HepG2 (cell line): ENCODE results near the gene ADAMTS13. TPM values are rescaled to one million over a fixed set of nuclear protein-coding genes. Genes with fewer than 3 reads are reported as not detected.

Experiments used
- ATAC-seq: fragments of 200-7000 bp; cut with Tn5 transposase; 3 replicates; pipeline ENCODE4 v1.9.1; 2020; ENCODE audit warnings: mild to moderate bottlenecking, moderate library complexity
- BruUV-seq: library from RNA; stranded (reverse); fragments of 400-500 nt; replicated peaks from 2 replicates; lab custom pipeline; 2021; lab: Mats Ljungman, UMichigan
- CTCF ChIA-PET: fragments of 300-600 bp; formaldehyde crosslinking; extraction: SDS; loops from one replicate; lab custom pipeline; 2021; ENCODE audit warnings: low total read pairs, inconsistent platforms, low intra/inter-chr PET ratio; lab: Yijun Ruan, JAX
- POLR2A ChIA-PET: fragments of 350-600 bp; sonication (Branson Sonifier 250); formaldehyde crosslinking; loops from one replicate; lab custom pipeline; 2020; ENCODE audit warnings: antibody characterized with exemption, inconsistent platforms; lab: Yijun Ruan, JAX
- DNase-seq: peaks from one replicate; pipeline ENCODE4 v3.0.0-alpha.2; 2015; ENCODE audit warnings: low spot score
- FAIRE-seq: peaks from 3 replicates; lab custom pipeline; 2011; peaks lifted over from hg19 to GRCh38; lab: Jason Lieb, UNC
- H2AFZ ChIP-seq: one replicate; pipeline ENCODE4 v1.6.1; 2011; ENCODE audit warnings: low read length, inconsistent platforms
- H3K27ac ChIP-seq: fragments of 300-600 bp; 3 replicates; pipeline ENCODE4 v1.8.0; 2011; ENCODE audit warnings: mixed run types, mild to moderate bottlenecking, mixed read lengths, low read length, inconsistent platforms; ENCODE audit not compliant: insufficient read depth; ENCODE audit errors: extremely low read length
- H3K27me3 ChIP-seq, 2 experiments: fragments of 200-600 bp in 1 of 2; 2 replicates in 1 of 2; 3 replicates in 1 of 2; pipeline versions ENCODE4 v1.6.0 to v1.8.0; 2011; ENCODE audit warnings: low read length in 2 of 2, mild to moderate bottlenecking in 2 of 2, moderate library complexity in 2 of 2, inconsistent platforms in 1 of 2; ENCODE audit not compliant: insufficient read depth in 2 of 2, control insufficient read depth in 1 of 2
- H3K36me3 ChIP-seq, 2 experiments: fragments of 200-600 bp in 1 of 2; replicated peaks in 1 of 2; 2 replicates in 1 of 2; 3 replicates in 1 of 2; pipeline versions ENCODE4 v1.5.1 to v1.8.0; 2011; ENCODE audit warnings: low read length in 2 of 2, inconsistent platforms in 1 of 2; ENCODE audit not compliant: insufficient read depth in 2 of 2, control insufficient read depth in 1 of 2
- H3K4me1 ChIP-seq: 2 replicates; pipeline ENCODE4 v1.5.1; 2012; ENCODE audit warnings: low read length, inconsistent platforms; ENCODE audit not compliant: insufficient read depth
- H3K4me2 ChIP-seq: 2 replicates; pipeline ENCODE4 v1.6.0; 2011; ENCODE audit warnings: low read depth, low read length, inconsistent platforms
- H3K4me3 ChIP-seq, 3 experiments: fragments of 200-600 bp in 1 of 3; sonication (generic), shearing (Covaris generic) in 1 of 3; replicated peaks in 1 of 3; 2 replicates each; pipeline ENCODE4 v1.5.1; 2011 to 2016; ENCODE audit warnings: low read length in 3 of 3, inconsistent platforms in 2 of 3, low read depth in 2 of 3, mild to moderate bottlenecking in 2 of 3, control low read depth in 1 of 3, mixed read lengths in 1 of 3; ENCODE audit not compliant: insufficient read depth in 1 of 3
- H3K79me2 ChIP-seq: one replicate; pipeline ENCODE4 v1.6.1; 2011; ENCODE audit warnings: low read length, inconsistent platforms; ENCODE audit not compliant: insufficient read depth
- H3K9ac ChIP-seq: 2 replicates; pipeline ENCODE4 v1.6.0; 2011; ENCODE audit warnings: mild to moderate bottlenecking, low read depth, low read length, inconsistent platforms; ENCODE audit not compliant: insufficient read depth
- H3K9me3 ChIP-seq: 2 replicates; pipeline ENCODE4 v1.5.1; 2012; ENCODE audit warnings: mild to moderate bottlenecking, low read length
- H4K20me1 ChIP-seq: 2 replicates; pipeline ENCODE4 v1.6.0; 2011; ENCODE audit warnings: inconsistent platforms, mild to moderate bottlenecking, low read length, moderate library complexity; ENCODE audit not compliant: insufficient read depth
- IKZF5 ChIP-seq: IDR thresholded peaks from 2 replicates; pipeline ENCODE4 v1.6.1; 2018; ENCODE audit warnings: missing genetic modification reagents, mild to moderate bottlenecking, missing compliant biosample characterization
- KMT2B ChIP-seq: IDR thresholded peaks from 2 replicates; pipeline ENCODE4 v1.6.1; 2016; ENCODE audit warnings: missing genetic modification reagents, missing compliant biosample characterization
- ZFP36L1 ChIP-seq: sonication (generic); formaldehyde crosslinking; IDR thresholded peaks from 2 replicates; pipeline ENCODE4 v1.8.0; 2022; ENCODE audit warnings: mild to moderate bottlenecking, missing genetic modification reagents, moderate library complexity
- ZIK1 ChIP-seq: sonication (generic); formaldehyde crosslinking; IDR thresholded peaks from 2 replicates; pipeline ENCODE4 v1.5.0; 2020; ENCODE audit warnings: mild to moderate bottlenecking, low read depth, missing genetic modification reagents, borderline replicate concordance
- ZNF572 ChIP-seq: sonication (generic); formaldehyde crosslinking; IDR thresholded peaks from 2 replicates; pipeline ENCODE4 v1.5.1; 2020; ENCODE audit warnings: mild to moderate bottlenecking, missing genetic modification reagents
- ZNF781 ChIP-seq: sonication (generic); formaldehyde crosslinking; IDR thresholded peaks from 2 replicates; pipeline ENCODE4 v1.5.1; 2020; ENCODE audit warnings: borderline replicate concordance, mild to moderate bottlenecking, missing genetic modification reagents; ENCODE audit errors: not compliant biosample characterization
- ZNF784 ChIP-seq: sonication (generic); formaldehyde crosslinking; IDR thresholded peaks from 2 replicates; pipeline ENCODE4 v1.5.1; 2020; ENCODE audit warnings: missing genetic modification reagents, mild to moderate bottlenecking, borderline replicate concordance
- WGBS: methylation state at CpG from one replicate; pipeline ENCODE4 v1.1.6; 2017; ENCODE audit warnings: low lambda C conversion rate; 5-methylcytosine and 5-hydroxymethylcytosine counted together
- in situ Hi-C: cut with HindIII; loops from 2 replicates; pipeline ENCODE4 v1.10.0; 2017; ENCODE audit warnings: low pct_unique_long_range_greater_than_20kb; ENCODE audit not compliant: extremely low pct_ligation_motif_present
- intact Hi-C: fragments of 100-400 bp; cut with micrococcal nuclease; formaldehyde crosslinking; loops from one replicate; pipeline ENCODE4 v1.10.0; 2022; ENCODE audit not compliant: unreplicated experiment
- polyA plus RNA-seq, 8 experiments: library from polyadenylated mRNA; depleted of rRNA in 3 of 8; stranded (reverse) in 7 of 8; unstranded in 1 of 8; fragments of >200 nt; fragmentation: Illumina TruSeq in 4 of 8; extraction: Trizol in 4 of 8; gene quantifications; 2 replicates each; pipeline versions ENCODE4 v1.2.1 to v1.2.3, GENCODE V29; 2011 to 2016; ENCODE audit warnings: low read depth in 4 of 8, missing spikeins in 1 of 8, mixed read lengths in 1 of 8; ENCODE audit not compliant: insufficient read depth in 1 of 8
- total RNA-seq, 5 experiments: library from RNA; depleted of rRNA; stranded (reverse); fragments of >200 nt; fragmentation: Illumina TruSeq; extraction: Trizol; gene quantifications; 2 replicates each; pipeline ENCODE4 v1.2.3, GENCODE V29; 2016; ENCODE audit warnings: low read depth in 1 of 5

The ADAMTS13 gene
- total and polyA plus RNA-seq, 2 of the 13 experiments (the other 11 are each of a cell fraction or from before 2014, with no cell fraction given) = 0.91 to 4.5 TPM

- ChIA-PET CTCF (no interaction called here), POLR2A (interaction anchor here (1.5 to 3.9 kb wide), 2 partner anchors 18 to 59 kb away, joined by 4 to 50 read pairs; partner anchors contain the start of gene CACFD1)
- Histone ChIP-seq H3K79me2 (no peaks in the 10 kb centered on the region), H3K27me3 (peaks cover 4 to 19% of the 10 kb centered on the region in 2 experiments), H3K4me2 (peak overlapping the region; percentile 82; the same call in 1 of the 2 replicates), H3K36me3 (0 out of 5 replicates have a peak, but pooled peaks cover 0 to 3% of the 10 kb centered on the region in 2 experiments), H3K4me1 (peaks cover 23% of the 10 kb centered on the region), H3K27ac (no peak overlapping the region), H3K4me3 (peak overlapping the region in 1 of 3 experiments; percentile 76; a peak in 1 of 6 replicates), H4K20me1 (0 out of 2 replicates have a peak, but pooled peaks cover 2% of the 10 kb centered on the region), H3K9me3 (no peaks in the 10 kb centered on the region), H3K9ac (no peak overlapping the region), H2AFZ (no peak overlapping the region)
- intact Hi-C loops = no loop called here
- no peak for ATAC-seq
- no TSS peak for BruUV-seq
- FAIRE-seq = no peak
- WGBS = 96% methylated on average over 4 of the region's 4 CpGs
- DNase-seq = no peak
- no peak for TF ChIP-seq ZIK1 (CRISPR knock-in tag)
- no peak for TF ChIP-seq ZNF781 (CRISPR knock-in tag)
- no peak for TF ChIP-seq IKZF5 (CRISPR knock-in tag)
- no peak for TF ChIP-seq ZNF784 (CRISPR knock-in tag)
- no peak for TF ChIP-seq KMT2B (CRISPR knock-in tag)
- no peak for TF ChIP-seq ZFP36L1 (CRISPR knock-in tag)
- no peak for TF ChIP-seq ZNF572 (CRISPR knock-in tag)
- in situ Hi-C loops = no loop called here
These were observed 55.3 kb downstream of the ADAMTS13 start for GRCh38 chr9:133477461-133477860.
